Neural cell (in vitro differentiated cells): ENCODE measurements around the gene PDZD4. TPM values are rescaled to one million over a fixed set of nuclear protein-coding genes. Genes with fewer than 3 reads are reported as not detected.

Experiments used
- H2AFZ ChIP-seq: fragments of 200-600, 300-800 bp; sonication (generic), shearing (Covaris generic); 2 replicates; pipeline ENCODE4 v1.6.0; 2014; ENCODE audit warnings: low read depth, mild to moderate bottlenecking, antibody characterized with exemption, low read length, moderate library complexity
- H3F3A ChIP-seq: fragments of 200-600 bp; shearing (Covaris generic); 2 replicates; pipeline ENCODE4 v1.6.1; 2016; ENCODE audit warnings: mild to moderate bottlenecking, moderate library complexity, mixed read lengths, antibody characterized with exemption, low read length; ENCODE audit not compliant: insufficient read depth, poor library complexity, severe bottlenecking
- H3K27ac ChIP-seq: fragments of 200-600, 300-800 bp; sonication (generic), shearing (Covaris generic); 2 replicates; pipeline ENCODE4 v1.5.1; 2014; ENCODE audit warnings: mild to moderate bottlenecking, low read length, moderate library complexity
- H3K27me3 ChIP-seq: fragments of 300-800, 200-600 bp; sonication (generic), shearing (Covaris generic); 2 replicates; pipeline ENCODE4 v1.6.0; 2014; ENCODE audit warnings: mild to moderate bottlenecking, low read depth, low read length, moderate library complexity; ENCODE audit not compliant: insufficient read depth
- H3K36me3 ChIP-seq: fragments of 300-800, 200-600 bp; sonication (generic), shearing (Covaris generic); 2 replicates; pipeline ENCODE4 v1.5.1; 2014; ENCODE audit warnings: mild to moderate bottlenecking, antibody characterized with exemption, low read length, moderate library complexity; ENCODE audit not compliant: insufficient read depth
- H3K4me2 ChIP-seq: fragments of 300-800, 200-600 bp; sonication (generic), shearing (Covaris generic); 2 replicates; pipeline ENCODE4 v1.6.0; 2014; ENCODE audit warnings: mild to moderate bottlenecking, low read length
- H3K4me3 ChIP-seq: fragments of 300-800, 200-600 bp; sonication (generic), shearing (Covaris generic); 2 replicates; pipeline ENCODE4 v1.5.1; 2014; ENCODE audit warnings: mild to moderate bottlenecking, low read length, moderate library complexity
- H3K79me2 ChIP-seq: fragments of 200-600 bp; shearing (Covaris generic); replicated peaks from 2 replicates; pipeline ENCODE4 v1.6.0; 2014; ENCODE audit warnings: mild to moderate bottlenecking, low read length, moderate library complexity; ENCODE audit not compliant: insufficient read depth
- H3K9ac ChIP-seq: fragments of 300-800, 200-600 bp; sonication (generic), shearing (Covaris generic); 2 replicates; pipeline ENCODE4 v1.6.1; 2016; ENCODE audit warnings: mild to moderate bottlenecking, low read length, mixed read lengths
- H3K9me2 ChIP-seq: fragments of 200-600 bp; shearing (Covaris generic); 2 replicates; pipeline ENCODE4 v1.6.1; 2016; ENCODE audit warnings: mild to moderate bottlenecking, low read length, mixed read lengths; ENCODE audit not compliant: insufficient read depth
- H3K9me3 ChIP-seq: fragments of 200-600, 300-800 bp; sonication (generic), shearing (Covaris generic); 2 replicates; pipeline ENCODE4 v1.6.1; 2016; ENCODE audit warnings: mild to moderate bottlenecking, mixed run types, low read length, moderate library complexity, mixed read lengths
- H4K20me1 ChIP-seq: fragments of 200-600 bp; shearing (Covaris generic); 2 replicates; pipeline ENCODE4 v1.6.1; 2016; ENCODE audit warnings: mild to moderate bottlenecking, mixed run types; ENCODE audit not compliant: insufficient read depth
- EP300 ChIP-seq: fragments of 450-650 bp; conservative IDR thresholded peaks from 2 replicates; pipeline ENCODE4 v1.6.1; 2014; ENCODE audit warnings: antibody characterized with exemption, mild to moderate bottlenecking, moderate library complexity; ENCODE audit not compliant: poor library complexity, severe bottlenecking
- MXI1 ChIP-seq: fragments of 450-650 bp; conservative IDR thresholded peaks from 2 replicates; pipeline ENCODE4 v1.6.1; 2014; ENCODE audit warnings: antibody characterized with exemption, mild to moderate bottlenecking; ENCODE audit not compliant: poor library complexity, severe bottlenecking
- POLR2AphosphoS5 ChIP-seq: IDR thresholded peaks from 2 replicates; pipeline ENCODE4 v1.6.1; 2012
- SMC3 ChIP-seq: fragments of 450-650 bp; conservative IDR thresholded peaks from 2 replicates; pipeline ENCODE4 v1.6.1; 2014; ENCODE audit warnings: antibody characterized with exemption, mild to moderate bottlenecking, moderate library complexity; ENCODE audit not compliant: poor library complexity
- TAF1 ChIP-seq: IDR thresholded peaks from 2 replicates; pipeline ENCODE4 v1.6.1; 2012; ENCODE audit warnings: low read depth
- polyA plus RNA-seq: library from polyadenylated mRNA; depleted of rRNA; stranded (reverse); fragments of >200 nt; gene quantifications from 2 replicates; pipeline ENCODE4 v1.2.3, GENCODE V29; 2014
- TF ChIP-seq, protein P1 (sequence below): IDR thresholded peaks from 2 replicates; pipeline ENCODE4 v1.6.1; 2012; ENCODE audit warnings: borderline replicate concordance

Gene PDZD4
- polyA plus RNA-seq, 1 donor from 2014 or later: 343 TPM

GRCh38 chrX:153876112-153876491 is 45.8 kb upstream of the PDZD4 start (continued):
- TF ChIP-seq, protein P1, sequence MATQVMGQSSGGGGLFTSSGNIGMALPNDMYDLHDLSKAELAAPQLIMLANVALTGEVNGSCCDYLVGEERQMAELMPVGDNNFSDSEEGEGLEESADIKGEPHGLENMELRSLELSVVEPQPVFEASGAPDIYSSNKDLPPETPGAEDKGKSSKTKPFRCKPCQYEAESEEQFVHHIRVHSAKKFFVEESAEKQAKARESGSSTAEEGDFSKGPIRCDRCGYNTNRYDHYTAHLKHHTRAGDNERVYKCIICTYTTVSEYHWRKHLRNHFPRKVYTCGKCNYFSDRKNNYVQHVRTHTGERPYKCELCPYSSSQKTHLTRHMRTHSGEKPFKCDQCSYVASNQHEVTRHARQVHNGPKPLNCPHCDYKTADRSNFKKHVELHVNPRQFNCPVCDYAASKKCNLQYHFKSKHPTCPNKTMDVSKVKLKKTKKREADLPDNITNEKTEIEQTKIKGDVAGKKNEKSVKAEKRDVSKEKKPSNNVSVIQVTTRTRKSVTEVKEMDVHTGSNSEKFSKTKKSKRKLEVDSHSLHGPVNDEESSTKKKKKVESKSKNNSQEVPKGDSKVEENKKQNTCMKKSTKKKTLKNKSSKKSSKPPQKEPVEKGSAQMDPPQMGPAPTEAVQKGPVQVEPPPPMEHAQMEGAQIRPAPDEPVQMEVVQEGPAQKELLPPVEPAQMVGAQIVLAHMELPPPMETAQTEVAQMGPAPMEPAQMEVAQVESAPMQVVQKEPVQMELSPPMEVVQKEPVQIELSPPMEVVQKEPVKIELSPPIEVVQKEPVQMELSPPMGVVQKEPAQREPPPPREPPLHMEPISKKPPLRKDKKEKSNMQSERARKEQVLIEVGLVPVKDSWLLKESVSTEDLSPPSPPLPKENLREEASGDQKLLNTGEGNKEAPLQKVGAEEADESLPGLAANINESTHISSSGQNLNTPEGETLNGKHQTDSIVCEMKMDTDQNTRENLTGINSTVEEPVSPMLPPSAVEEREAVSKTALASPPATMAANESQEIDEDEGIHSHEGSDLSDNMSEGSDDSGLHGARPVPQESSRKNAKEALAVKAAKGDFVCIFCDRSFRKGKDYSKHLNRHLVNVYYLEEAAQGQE: no peak
- TF ChIP-seq SMC3 (no peak), TAF1 (no peak), MXI1 (peak; percentile 18)

DNA sequence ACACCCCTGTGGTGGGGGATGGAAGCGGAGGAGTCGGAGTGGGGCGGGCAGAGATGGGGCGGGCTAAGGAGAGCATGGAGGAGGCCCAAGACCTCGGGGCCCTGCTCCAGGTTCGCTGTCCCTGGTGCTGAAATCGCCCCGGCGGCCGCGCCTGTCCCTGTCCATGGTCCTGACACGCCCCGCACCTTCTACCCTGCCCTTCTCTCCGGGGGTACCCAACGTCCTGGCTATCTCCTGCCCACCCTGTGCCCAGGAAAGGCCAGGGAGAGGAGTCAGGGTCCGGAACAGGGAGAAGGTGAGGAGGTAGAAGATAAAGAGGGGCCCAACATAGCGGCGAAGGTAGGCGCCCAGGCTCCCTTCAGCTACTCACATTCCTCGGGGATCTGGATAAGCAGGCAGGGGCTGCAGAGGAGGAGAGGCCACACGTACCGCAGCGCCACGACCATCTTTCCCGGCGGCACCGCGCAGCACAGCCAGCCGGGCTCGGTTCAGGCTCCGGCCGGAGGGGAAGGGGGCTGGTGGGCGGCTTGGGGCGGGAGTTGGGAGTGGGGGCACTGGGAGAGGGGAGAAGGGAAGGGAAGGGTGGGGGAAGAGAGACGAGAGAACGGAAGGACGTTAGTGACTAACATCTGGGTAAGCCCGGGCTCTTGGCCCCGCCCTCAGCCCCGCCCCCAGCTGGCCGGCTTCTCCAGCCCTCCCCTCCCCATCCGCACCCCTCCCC is 45.2 kb upstream of the PDZD4 start:
- H3K9me2 ChIP-seq: no peaks in the 10 kb centered on the region
- H3K4me2 ChIP-seq: peak overlapping the region; percentile 44
- no peaks in the 10 kb centered on the region for H3K27me3 ChIP-seq
- peak overlapping the region; percentile 91 for H3K27ac ChIP-seq
- H4K20me1 ChIP-seq: no peaks in the 10 kb centered on the region
- H3K36me3 ChIP-seq: no peaks in the 10 kb centered on the region
- H2AFZ ChIP-seq: no peak overlapping the region
- H3K79me2 ChIP-seq: peaks cover 35% of the 10 kb centered on the region
- H3K4me3 ChIP-seq: peak overlapping the region; percentile 64
- H3K9ac ChIP-seq: peak overlapping the region; percentile 71
- no peaks in the 10 kb centered on the region for H3K9me3 ChIP-seq
- TF ChIP-seq, protein P1: peak; percentile 96
- no peak for TF ChIP-seq EP300
- no peaks in the 10 kb centered on the region for H3F3A ChIP-seq

- H3K79me2 ChIP-seq: peaks cover 32% of the 10 kb centered on the region
- H2AFZ ChIP-seq: no peak overlapping the region
- H3K9me3 ChIP-seq: no peaks in the 10 kb centered on the region
- H3K27ac ChIP-seq: peak overlapping the region; percentile 91
- H3K4me2 ChIP-seq: peak overlapping the region; percentile 44
- H3K9me2 ChIP-seq: no peaks in the 10 kb centered on the region
- no peaks in the 10 kb centered on the region for H4K20me1 ChIP-seq
- H3F3A ChIP-seq: no peaks in the 10 kb centered on the region
- TF ChIP-seq, protein P1: no peak
- TF ChIP-seq MXI1: no peak
- TF ChIP-seq POLR2AphosphoS5: peak; percentile 16
- H3K4me3 ChIP-seq: peak overlapping the region; percentile 64
- H3K36me3 ChIP-seq: no peaks in the 10 kb centered on the region
- H3K9ac ChIP-seq: peak overlapping the region; percentile 71
- H3K27me3 ChIP-seq: no peaks in the 10 kb centered on the region
These were observed 44.2 kb upstream of the PDZD4 start for GRCh38 chrX:153874366-153875125.
